ENCODE data around the gene GDF15. TPM values are rescaled to one million over a fixed set of nuclear protein-coding genes. Genes with fewer than 3 reads are reported as not detected.
A peak's percentile ranks its signal among the peaks of the same experiment; 100 is the strongest.

GDF15 gene
- total RNA-seq, 1 donor from 2014 or later = 5.9 TPM

- peak; percentile 94 for DNase-seq (ENCODE audit: low spot score)
Observed at GRCh38 chr19:18428787-18429674, 43.1 kb downstream of the GDF15 start.

- DNase-seq (ENCODE audit: low spot score) = no peak
Observed at GRCh38 chr19:18429717-18430416, 43.9 kb downstream of the GDF15 start.

- no peak for DNase-seq (ENCODE audit: low spot score)
Observed at GRCh38 chr19:18430417-18431144, 44.6 kb downstream of the GDF15 start.

GRCh38 chr19:18431351-18432197 is 45.6 kb downstream of the GDF15 start:
- DNase-seq (ENCODE audit: low spot score) = no peak

GRCh38 chr19:18432275-18433014 is 46.5 kb downstream of the GDF15 start:
- DNase-seq (ENCODE audit: low spot score) = no peak

- no peak for DNase-seq (ENCODE audit: low spot score)
Observed at GRCh38 chr19:18433015-18433691, 47.2 kb downstream of the GDF15 start.

- no peak for DNase-seq (ENCODE audit: low spot score)
Observed at GRCh38 chr19:18433735-18434398, 47.9 kb downstream of the GDF15 start.

- DNase-seq (ENCODE audit: low spot score) = no peak
Observed at GRCh38 chr19:18434411-18435175, 48.6 kb downstream of the GDF15 start.

- no peak for DNase-seq (ENCODE audit: low spot score)
Observed at GRCh38 chr19:18435178-18435841, 49.4 kb downstream of the GDF15 start.

- no peak for DNase-seq (ENCODE audit: low spot score)
Observed at GRCh38 chr19:18435842-18436670, 50.1 kb downstream of the GDF15 start.

GRCh38 chr19:18436671-18437490 is 50.9 kb downstream of the GDF15 start:
- DNase-seq (ENCODE audit: low spot score) = no peak

GRCh38 chr19:18437491-18438330 is 51.8 kb downstream of the GDF15 start, which contains the start of gene ISYNA1:
Gene ISYNA1, minus strand, starts transcription at chr19:18438133. Its CDS starts 154 bp downstream, at chr19:18437979.
- DNase-seq (ENCODE audit: low spot score) = no peak

GRCh38 chr19:18438331-18439024 is 52.5 kb downstream of the GDF15 start:
- no peak for DNase-seq (ENCODE audit: low spot score)
